SJSA1 (cell line): ENCODE measurements around the gene AFG1L. TPM values are rescaled to one million over a fixed set of nuclear protein-coding genes. Genes with fewer than 3 reads are reported as not detected.

Experiments used
- total RNA-seq: library from RNA; depleted of rRNA; stranded (reverse); fragments of >200 nt; shearing (Covaris generic); gene quantifications from 2 replicates; pipeline ENCODE4 v1.2.3, GENCODE V29; 2014; rRNA removed

AFG1L gene
- total RNA-seq, 1 experiment from 2014 or later = 3.0 TPM

Other genes with a start within 250 kb of the AFG1L start
- gene OSTM1, start 220.3 kb upstream of the AFG1L start, total RNA-seq = 105 and 123 TPM in 2 replicates
- gene NR2E1, start 129.0 kb upstream of the AFG1L start, total RNA-seq = 0.03 and 0.81 TPM in 2 replicates
- gene SNX3, start 34.0 kb upstream of the AFG1L start, total RNA-seq = 254 and 263 TPM in 2 replicates